ENCODE results near the gene KCNH4.
A peak's percentile ranks its signal among the peaks of the same experiment; 100 is the strongest.
"Not testable (repeated sequence)": the region's sequence is repeated elsewhere in the genome, so short reads cannot be mapped to it uniquely, and the experiment has no call there.

KCNH4 gene

DNA sequence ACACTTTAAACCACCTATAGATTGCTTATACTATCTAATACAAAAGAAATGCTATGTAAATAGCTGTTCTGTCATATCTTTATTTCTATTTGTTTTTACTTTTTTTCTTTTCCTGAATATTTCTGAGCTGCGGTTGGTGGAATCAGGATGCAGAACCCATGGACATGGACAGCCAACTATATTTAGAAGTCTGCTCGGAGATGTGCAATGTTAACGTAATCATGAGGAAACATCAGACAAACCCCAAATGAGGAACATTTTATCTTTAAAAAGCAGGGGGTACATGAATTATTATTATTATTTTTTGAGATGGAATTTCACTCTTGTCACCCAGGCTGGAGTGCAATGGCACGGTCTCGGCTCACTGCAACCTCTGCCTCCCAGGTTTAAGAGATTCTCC is 44.7 kb upstream of the KCNH4 start:
- H3K27ac ChIP-seq (ENCODE audit: low read depth, low read length) = no peak overlapping the region
- no peaks in the 10 kb centered on the region for H3K79me2 ChIP-seq (ENCODE audit: control insufficient read depth, low read length)
- H3K36me3 ChIP-seq (ENCODE audit: control insufficient read depth, low read length) = peaks cover 30% of the 10 kb centered on the region
- no peaks in the 10 kb centered on the region for H4K20me1 ChIP-seq (ENCODE audit: control insufficient read depth, insufficient read depth, low read depth, low read length)
- H3K9me2 ChIP-seq (replicated peaks; ENCODE audit: control insufficient read depth, low read length) = no peaks in the 10 kb centered on the region
- TF ChIP-seq, protein P1, sequence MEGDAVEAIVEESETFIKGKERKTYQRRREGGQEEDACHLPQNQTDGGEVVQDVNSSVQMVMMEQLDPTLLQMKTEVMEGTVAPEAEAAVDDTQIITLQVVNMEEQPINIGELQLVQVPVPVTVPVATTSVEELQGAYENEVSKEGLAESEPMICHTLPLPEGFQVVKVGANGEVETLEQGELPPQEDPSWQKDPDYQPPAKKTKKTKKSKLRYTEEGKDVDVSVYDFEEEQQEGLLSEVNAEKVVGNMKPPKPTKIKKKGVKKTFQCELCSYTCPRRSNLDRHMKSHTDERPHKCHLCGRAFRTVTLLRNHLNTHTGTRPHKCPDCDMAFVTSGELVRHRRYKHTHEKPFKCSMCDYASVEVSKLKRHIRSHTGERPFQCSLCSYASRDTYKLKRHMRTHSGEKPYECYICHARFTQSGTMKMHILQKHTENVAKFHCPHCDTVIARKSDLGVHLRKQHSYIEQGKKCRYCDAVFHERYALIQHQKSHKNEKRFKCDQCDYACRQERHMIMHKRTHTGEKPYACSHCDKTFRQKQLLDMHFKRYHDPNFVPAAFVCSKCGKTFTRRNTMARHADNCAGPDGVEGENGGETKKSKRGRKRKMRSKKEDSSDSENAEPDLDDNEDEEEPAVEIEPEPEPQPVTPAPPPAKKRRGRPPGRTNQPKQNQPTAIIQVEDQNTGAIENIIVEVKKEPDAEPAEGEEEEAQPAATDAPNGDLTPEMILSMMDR (IDR thresholded peaks at IDR 0.05; ENCODE audit: low read depth, low read length, poor library complexity, severe bottlenecking) = no peak
- TF ChIP-seq EZH2phosphoT487 (IDR thresholded peaks at IDR 0.05; ENCODE audit: borderline replicate concordance, low read length) = no peak
- H3K4me1 ChIP-seq (ENCODE audit: control insufficient read depth, low read length) = peaks cover 12% of the 10 kb centered on the region
- no peaks in the 10 kb centered on the region for H3K27me3 ChIP-seq (ENCODE audit: control insufficient read depth, low read length)
- no peak overlapping the region for H3K4me3 ChIP-seq (ENCODE audit: low read length)
- H3K4me2 ChIP-seq (ENCODE audit: low read length) = no peak overlapping the region
- H3K9me3 ChIP-seq (ENCODE audit: control insufficient read depth, insufficient read depth, low read length) = no peaks in the 10 kb centered on the region
- no peaks in the 10 kb centered on the region for H3F3A ChIP-seq (ENCODE audit: control insufficient read depth, insufficient read depth)

GRCh38 chr17:42224651-42225050 is 43.7 kb upstream of the KCNH4 start:
- TF ChIP-seq, protein P1 (IDR thresholded peaks at IDR 0.05; ENCODE audit: low read depth, low read length, poor library complexity, severe bottlenecking) = no peak
- H4K20me1 ChIP-seq (ENCODE audit: control insufficient read depth, insufficient read depth, low read depth, low read length) = no peaks in the 10 kb centered on the region
- peaks cover 30% of the 10 kb centered on the region for H3K36me3 ChIP-seq (ENCODE audit: control insufficient read depth, low read length)
- H3K9me3 ChIP-seq (ENCODE audit: control insufficient read depth, insufficient read depth, low read length) = no peaks in the 10 kb centered on the region
- H3K9me2 ChIP-seq (replicated peaks; ENCODE audit: control insufficient read depth, low read length) = no peaks in the 10 kb centered on the region
- H3F3A ChIP-seq (ENCODE audit: control insufficient read depth, insufficient read depth) = no peaks in the 10 kb centered on the region
- H3K27me3 ChIP-seq (ENCODE audit: control insufficient read depth, low read length) = no peaks in the 10 kb centered on the region
- no peaks in the 10 kb centered on the region for H3K79me2 ChIP-seq (ENCODE audit: control insufficient read depth, low read length)
- no peak overlapping the region for H3K4me2 ChIP-seq (ENCODE audit: low read length)
- peaks cover 6% of the 10 kb centered on the region for H3K4me1 ChIP-seq (ENCODE audit: control insufficient read depth, low read length)
- no peak overlapping the region for H3K4me3 ChIP-seq (ENCODE audit: low read length)
- no peak overlapping the region for H3K27ac ChIP-seq (ENCODE audit: low read depth, low read length)

GRCh38 chr17:42221886-42222745 is 41.2 kb upstream of the KCNH4 start:
- Histone ChIP-seq H3K27ac (ENCODE audit: low read depth, low read length) (no peak overlapping the region), H3K4me2 (ENCODE audit: low read length) (no peak overlapping the region), H3K4me3 (ENCODE audit: low read length) (no peak overlapping the region), H4K20me1 (ENCODE audit: control insufficient read depth, insufficient read depth, low read depth, low read length) (no peaks in the 10 kb centered on the region), H3K9me3 (ENCODE audit: control insufficient read depth, insufficient read depth, low read length) (no peaks in the 10 kb centered on the region), H3F3A (ENCODE audit: control insufficient read depth, insufficient read depth) (no peaks in the 10 kb centered on the region), H3K36me3 (ENCODE audit: control insufficient read depth, low read length) (peaks cover 35% of the 10 kb centered on the region), H3K79me2 (ENCODE audit: control insufficient read depth, low read length) (no peaks in the 10 kb centered on the region), H3K4me1 (ENCODE audit: control insufficient read depth, low read length) (peaks cover 6% of the 10 kb centered on the region), H3K9me2 (replicated peaks; ENCODE audit: control insufficient read depth, low read length) (no peaks in the 10 kb centered on the region), H3K27me3 (ENCODE audit: control insufficient read depth, low read length) (no peaks in the 10 kb centered on the region)
- TF ChIP-seq, protein P1 (IDR thresholded peaks at IDR 0.05; ENCODE audit: low read depth, low read length, poor library complexity, severe bottlenecking) = peak; percentile 86
- TF ChIP-seq EZH2phosphoT487 (IDR thresholded peaks at IDR 0.05; ENCODE audit: borderline replicate concordance, low read length) = no peak

GRCh38 chr17:42219280-42219679 is 38.3 kb upstream of the KCNH4 start:
- not testable (repeated sequence) for H3K4me3 ChIP-seq (ENCODE audit: low read length); H3K4me1 ChIP-seq (ENCODE audit: control insufficient read depth, low read length); H4K20me1 ChIP-seq (ENCODE audit: control insufficient read depth, insufficient read depth, low read depth, low read length); H3K4me2 ChIP-seq (ENCODE audit: low read length); H3K9me2 ChIP-seq (replicated peaks; ENCODE audit: control insufficient read depth, low read length); H3K27me3 ChIP-seq (ENCODE audit: control insufficient read depth, low read length); H3K79me2 ChIP-seq (ENCODE audit: control insufficient read depth, low read length); H3K9me3 ChIP-seq (ENCODE audit: control insufficient read depth, insufficient read depth, low read length); H3K27ac ChIP-seq (ENCODE audit: low read depth, low read length); H3F3A ChIP-seq (ENCODE audit: control insufficient read depth, insufficient read depth)
- peaks cover 50% of the 10 kb centered on the region for H3K36me3 ChIP-seq (ENCODE audit: control insufficient read depth, low read length)

Data from DOHH2 (cell line).